ENCODE measurements around the gene IKZF3. TPM values are rescaled to one million over a fixed set of nuclear protein-coding genes. Genes with fewer than 3 reads are reported as not detected.

IKZF3 gene
- total RNA-seq, 1 experiment from 2014 or later, result 0.22 TPM

DNA sequence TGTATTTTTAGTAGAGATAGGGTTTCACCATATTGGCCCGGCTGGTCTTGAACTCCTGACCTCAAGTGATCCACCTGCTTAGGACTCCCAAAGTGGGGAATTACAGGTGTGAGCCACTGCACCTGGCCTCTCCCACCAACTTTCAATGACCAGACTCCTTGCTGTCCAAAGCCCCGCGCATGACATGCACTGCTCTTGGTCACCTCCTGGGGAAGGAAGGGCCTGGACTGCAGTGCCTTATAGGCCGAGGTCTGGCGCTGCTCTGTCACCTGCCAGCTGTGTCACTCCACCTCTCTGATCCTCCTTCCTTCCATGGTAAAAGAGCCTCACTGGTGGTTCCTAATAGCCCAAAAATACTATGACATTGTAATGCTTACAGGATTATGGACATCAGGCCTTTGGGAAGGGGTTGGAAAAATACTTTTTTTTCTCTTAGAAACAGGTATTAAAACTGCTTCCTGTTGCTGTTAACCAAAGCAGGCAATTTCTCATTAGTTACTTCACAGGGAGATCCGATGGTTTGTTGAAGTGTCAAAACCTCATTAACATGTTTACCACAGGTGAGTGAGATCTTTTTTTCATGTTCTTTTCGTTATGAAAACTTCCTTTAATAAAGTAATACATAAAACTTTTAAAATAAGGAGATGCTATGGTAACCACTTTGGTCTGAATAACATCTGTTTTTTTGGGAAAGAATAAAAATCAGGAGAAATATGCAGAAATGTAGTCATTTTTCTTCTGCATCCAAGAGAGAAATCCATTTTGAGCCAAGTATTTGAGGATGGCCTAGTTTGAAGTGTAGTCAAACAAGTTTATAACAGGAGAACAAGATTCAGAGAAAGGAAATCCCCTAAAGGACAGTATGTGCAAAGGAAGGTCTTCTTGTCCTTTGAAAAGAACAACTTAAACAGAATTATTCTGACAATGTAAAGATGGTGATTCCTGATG lies 90.9 kb downstream of the IKZF3 start:
- no peak overlapping the region for H2BK20ac ChIP-seq (ENCODE audit: low read depth, low read length, poor library complexity, severe bottlenecking)
- H3K4me1 Mint-ChIP-seq, result peaks cover 7 to 12% of the 10 kb centered on the region in 2 experiments
- H2BK12ac ChIP-seq (ENCODE audit: insufficient read length, low read depth, low read length), result no peak overlapping the region
- no peak overlapping the region for H2AFZ ChIP-seq (ENCODE audit: low read length)
- H4K8ac ChIP-seq (replicated peaks; ENCODE audit: insufficient read length, low read depth, low read length), result no peak overlapping the region
- H3K9me3 Mint-ChIP-seq, result no peaks in the 10 kb centered on the region
- no peak overlapping the region for H2BK5ac ChIP-seq (ENCODE audit: insufficient read length, low read length)
- no peak overlapping the region for H3K23ac ChIP-seq (ENCODE audit: insufficient read length, low read depth, low read length)
- no CpG with 5 or more reads among the region's 7 CpGs for WGBS (ENCODE audit: extremely low coverage, insufficient read length, low lambda C conversion rate)
- TF ChIP-seq, protein P1, sequence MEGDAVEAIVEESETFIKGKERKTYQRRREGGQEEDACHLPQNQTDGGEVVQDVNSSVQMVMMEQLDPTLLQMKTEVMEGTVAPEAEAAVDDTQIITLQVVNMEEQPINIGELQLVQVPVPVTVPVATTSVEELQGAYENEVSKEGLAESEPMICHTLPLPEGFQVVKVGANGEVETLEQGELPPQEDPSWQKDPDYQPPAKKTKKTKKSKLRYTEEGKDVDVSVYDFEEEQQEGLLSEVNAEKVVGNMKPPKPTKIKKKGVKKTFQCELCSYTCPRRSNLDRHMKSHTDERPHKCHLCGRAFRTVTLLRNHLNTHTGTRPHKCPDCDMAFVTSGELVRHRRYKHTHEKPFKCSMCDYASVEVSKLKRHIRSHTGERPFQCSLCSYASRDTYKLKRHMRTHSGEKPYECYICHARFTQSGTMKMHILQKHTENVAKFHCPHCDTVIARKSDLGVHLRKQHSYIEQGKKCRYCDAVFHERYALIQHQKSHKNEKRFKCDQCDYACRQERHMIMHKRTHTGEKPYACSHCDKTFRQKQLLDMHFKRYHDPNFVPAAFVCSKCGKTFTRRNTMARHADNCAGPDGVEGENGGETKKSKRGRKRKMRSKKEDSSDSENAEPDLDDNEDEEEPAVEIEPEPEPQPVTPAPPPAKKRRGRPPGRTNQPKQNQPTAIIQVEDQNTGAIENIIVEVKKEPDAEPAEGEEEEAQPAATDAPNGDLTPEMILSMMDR (conservative IDR thresholded peaks at IDR 0.05), result no peak
- no peak overlapping the region for H3K4ac ChIP-seq (ENCODE audit: low read depth, low read length)
- H4K20me1 ChIP-seq (ENCODE audit: control insufficient read depth, insufficient read depth, insufficient read length), result no peaks in the 10 kb centered on the region
- no peaks in the 10 kb centered on the region for H3K23me2 ChIP-seq (ENCODE audit: insufficient read length, low read depth, low read length, poor library complexity, severe bottlenecking)
- DNase-seq, result no peak
- no peak overlapping the region for H4K91ac ChIP-seq (ENCODE audit: insufficient read length, low read depth, low read length)
- H3T11ph ChIP-seq (ENCODE audit: low read length), result no peak overlapping the region
- H3K4me2 ChIP-seq (ENCODE audit: insufficient read depth, insufficient read length, low read length), result no peak overlapping the region
- H3K9ac ChIP-seq (ENCODE audit: extremely low read depth, insufficient read length, low read length), result no peak overlapping the region
- no peak overlapping the region for H2BK120ac ChIP-seq (ENCODE audit: low read depth, low read length, poor library complexity, severe bottlenecking)
- H3K27me3 Mint-ChIP-seq (ENCODE audit: low read depth), result no peaks in the 10 kb centered on the region; the same call in 1 of the 2 replicates
- no peaks in the 10 kb centered on the region for H3K4me1 ChIP-seq (ENCODE audit: insufficient read depth, low read length)
- no peak overlapping the region; the same call in 1 of the 2 replicates for H3K14ac ChIP-seq (ENCODE audit: insufficient read depth, low read length)
- no peaks in the 10 kb centered on the region for H3K36me3 Mint-ChIP-seq (ENCODE audit: insufficient read depth in 1 of 3, low read depth in 3 of 3)
- H3K9me3 ChIP-seq (ENCODE audit: control insufficient read depth, low read depth, low read length), result no peaks in the 10 kb centered on the region
- no peak overlapping the region for H4K5ac ChIP-seq (ENCODE audit: insufficient read length, low read depth, low read length)
- no peak overlapping the region for H2AK5ac ChIP-seq (ENCODE audit: insufficient read length, low read length)
- H3K79me1 ChIP-seq (ENCODE audit: insufficient read depth, low read depth, low read length, poor library complexity, severe bottlenecking), result no peaks in the 10 kb centered on the region
- no peaks in the 10 kb centered on the region for H3K27me3 ChIP-seq (ENCODE audit: insufficient read depth, low read length)
- no peak overlapping the region for H3K56ac ChIP-seq (ENCODE audit: insufficient read length, low read depth, low read length)
- no peak overlapping the region for H3K27ac ChIP-seq (ENCODE audit: insufficient read length, low read depth, low read length)
- H3K18ac ChIP-seq (ENCODE audit: insufficient read length, low read depth, low read length), result no peak overlapping the region
- H3K79me2 ChIP-seq (ENCODE audit: insufficient read depth, low read length), result no peaks in the 10 kb centered on the region
- no peak overlapping the region for H2BK15ac ChIP-seq (ENCODE audit: low read depth, low read length)
- no peak overlapping the region for H3K27ac Mint-ChIP-seq
- no peak overlapping the region for H3K4me3 Mint-ChIP-seq

Data from H9 (cell line).